Adrenal gland (tissue), 5 donors: ENCODE measurements around the gene RCCD1.

Experiments used
- CTCF ChIP-seq, 6 experiments: fragments of 450-650 bp in 4 of 6; fragments of 200-600 bp in 2 of 6; sonication (generic) in 1 of 6; IDR thresholded peaks; 1 replicate in 5 of 6; 2 replicates in 1 of 6; pipeline versions ENCODE4 v1.5.1 to v1.8.0; 2016 to 2021; ENCODE audit warnings: antibody characterized with exemption in 6 of 6, mild to moderate bottlenecking in 2 of 6, moderate library complexity in 1 of 6
- POLR2A ChIP-seq, 2 donors: fragments of 450-650 bp; IDR thresholded peaks; one replicate each; pipeline ENCODE4 v1.6.1; 2017; ENCODE audit warnings: antibody characterized with exemption in 2 of 2, mild to moderate bottlenecking in 2 of 2, moderate library complexity in 1 of 2
- donor health status: DM: no; HTN: no; CAD: no.

- TF ChIP-seq CTCF (IDR thresholded peaks at IDR 0.05) (no peak), POLR2A (IDR thresholded peaks at IDR 0.05) (no peak)
Observed at GRCh38 chr15:90970274-90970673, 15.6 kb downstream of the RCCD1 start.
